Measurements from ENCODE around the gene TM9SF3.

TM9SF3 gene

DNA sequence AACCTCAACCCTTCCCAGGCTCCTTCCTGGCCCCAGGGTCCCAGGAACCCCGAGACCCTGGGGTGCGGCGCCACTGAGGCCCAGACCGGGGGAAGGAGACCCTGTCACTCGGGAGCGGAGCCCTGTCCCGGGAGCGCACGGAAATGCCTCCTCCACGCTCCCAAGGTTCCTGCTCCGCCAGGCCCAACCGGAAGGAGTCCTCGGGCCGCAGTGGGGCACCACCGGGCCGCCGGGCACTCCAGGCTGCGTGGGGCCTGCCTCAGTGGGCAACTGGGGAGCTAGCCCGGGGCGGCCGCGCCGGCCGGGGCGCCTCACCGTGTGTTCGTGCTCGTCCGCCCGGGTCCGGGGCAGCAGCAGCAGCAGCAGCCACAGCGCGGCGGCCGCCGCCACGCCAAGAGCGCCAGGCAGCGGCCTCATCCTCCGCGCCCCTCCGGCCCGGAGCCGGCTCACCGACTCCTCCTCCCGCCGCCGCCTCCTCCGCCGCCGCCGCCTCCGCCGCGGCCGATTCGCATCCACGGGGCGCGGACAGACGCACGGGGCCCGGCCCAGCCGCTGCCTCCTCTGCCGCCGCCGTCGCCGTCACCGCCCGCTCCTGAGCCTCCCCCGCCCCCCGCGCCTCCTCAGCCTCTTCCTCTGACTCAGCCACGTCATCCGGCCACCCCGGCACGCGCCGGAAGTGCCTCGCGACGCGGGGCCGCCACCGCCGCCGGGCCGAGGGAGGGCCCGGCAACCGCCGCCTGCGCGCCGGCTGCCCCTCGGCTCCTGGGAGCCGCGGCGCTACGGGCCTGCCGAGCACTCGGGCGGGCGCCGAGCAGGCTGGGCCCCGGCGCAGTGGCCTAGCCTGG, at the start of gene TM9SF3:
TM9SF3 (minus strand) TSS at position 594 of the 845 bp plus-strand sequence; CDS start at position 417, 177 bp downstream.
- peak; percentile 91 for DNase-seq

DNA sequence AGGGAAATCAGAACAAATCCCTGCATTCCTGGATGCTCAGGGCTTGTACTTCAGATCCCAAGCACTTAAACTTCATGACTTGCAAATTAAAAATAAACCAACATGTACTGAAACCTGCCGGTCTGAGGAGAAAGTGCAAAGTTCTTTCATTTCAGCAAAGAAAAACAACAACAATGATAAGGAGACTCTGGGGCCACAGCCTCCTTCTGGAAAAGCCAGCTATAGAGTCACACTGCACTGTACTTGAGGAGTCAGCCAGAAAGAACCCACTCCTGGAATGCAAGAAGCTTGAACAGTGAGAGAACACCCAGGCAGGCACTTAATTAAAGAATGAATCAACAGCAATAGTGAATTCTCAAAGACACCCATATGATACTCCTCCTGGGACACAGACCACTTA, 49.7 kb upstream of the TM9SF3 start:
- DNase-seq: no peak

DNA sequence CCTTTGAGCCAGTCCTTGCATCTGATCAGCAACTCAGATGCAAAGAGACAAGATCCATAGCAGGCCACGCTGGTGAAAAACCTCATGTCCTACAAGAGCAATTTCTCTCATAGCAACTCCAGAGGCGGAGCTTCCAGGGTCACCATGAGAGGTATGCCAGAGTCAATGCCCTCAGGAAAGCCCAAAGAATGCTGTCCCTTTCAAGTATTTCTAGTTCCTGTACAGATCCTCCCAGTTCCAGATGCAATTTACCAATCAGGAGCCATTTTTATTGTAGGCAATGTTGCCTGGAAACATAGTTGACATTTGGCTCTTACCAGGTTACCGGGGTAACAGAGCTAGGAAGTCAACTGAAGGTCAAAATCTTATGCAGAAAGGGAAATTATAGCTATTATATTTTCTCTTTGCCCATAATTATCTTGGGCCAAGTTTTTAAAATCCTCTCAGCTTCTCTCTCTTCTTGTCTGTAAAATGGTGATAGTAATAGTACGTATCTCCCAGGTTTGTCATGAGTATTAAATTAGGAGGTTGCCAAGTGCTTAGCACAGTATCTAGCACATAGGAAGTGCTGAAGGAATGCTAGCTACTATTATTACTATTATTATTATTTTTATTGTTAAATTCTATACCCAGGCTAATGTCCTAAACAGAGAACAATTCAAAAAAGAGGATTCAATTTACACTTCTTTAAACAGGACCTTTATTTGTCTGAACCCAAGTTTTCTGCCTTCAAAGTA, 46.3 kb upstream of the TM9SF3 start:
- DNase-seq: no peak

DNA sequence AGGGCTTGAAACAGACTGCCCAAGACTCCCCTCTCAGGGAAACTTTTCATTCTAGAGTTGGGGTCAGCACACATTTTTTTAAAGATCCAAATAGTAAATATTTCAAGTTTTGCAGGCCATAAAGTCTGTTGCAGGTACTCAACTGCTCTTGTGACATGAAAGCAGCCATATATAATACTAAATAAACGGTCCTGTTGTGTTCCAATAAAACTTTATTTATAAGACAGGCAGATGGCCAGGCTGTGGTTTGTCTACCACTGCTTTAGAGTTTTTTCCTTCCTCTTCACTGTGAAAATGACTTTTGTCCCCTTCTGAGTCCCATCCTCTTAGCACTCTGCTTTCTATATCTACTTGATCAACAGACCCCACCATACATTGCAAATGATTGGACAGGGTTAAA, 40.5 kb upstream of the TM9SF3 start:
- no peak for DNase-seq

DNA sequence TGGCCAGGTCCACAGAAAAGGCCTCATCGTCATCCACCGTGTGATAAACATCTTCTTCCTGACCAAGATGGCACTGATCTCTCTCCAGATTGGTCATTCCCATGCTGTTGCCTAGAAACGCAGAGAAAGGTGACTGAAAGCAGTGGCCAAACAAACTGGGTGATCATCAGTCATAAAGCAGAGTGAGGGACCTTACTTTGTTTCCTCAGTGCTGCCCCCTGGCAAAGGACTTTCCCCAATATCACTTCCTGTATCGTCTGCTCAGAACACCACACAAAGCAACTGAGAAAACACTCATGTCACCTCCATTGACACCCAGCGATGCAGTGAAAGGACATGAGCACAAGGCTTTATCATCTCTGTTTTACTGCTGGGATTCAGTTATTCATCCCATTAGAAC, 40.0 kb upstream of the TM9SF3 start:
- no peak for DNase-seq

DNA sequence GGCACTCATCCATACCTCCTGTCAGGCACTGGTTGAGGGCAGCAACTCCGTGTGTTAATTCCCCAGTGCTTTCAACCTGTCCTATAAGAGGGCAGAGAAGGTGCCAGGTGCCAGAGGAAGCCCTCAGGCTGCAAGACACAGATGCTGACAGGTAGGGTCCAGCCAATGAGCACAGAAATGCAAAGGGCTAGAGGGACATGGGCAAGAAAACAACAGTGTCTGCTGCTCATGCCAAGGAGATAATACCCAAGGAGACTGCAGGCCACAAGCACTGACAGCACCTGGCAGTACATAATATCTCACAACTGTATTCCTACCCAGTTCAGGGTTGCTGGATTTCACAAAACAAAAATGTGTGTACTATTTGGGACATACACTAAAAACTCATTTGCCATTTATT, 38.4 kb upstream of the TM9SF3 start:
- DNase-seq: no peak

DNA sequence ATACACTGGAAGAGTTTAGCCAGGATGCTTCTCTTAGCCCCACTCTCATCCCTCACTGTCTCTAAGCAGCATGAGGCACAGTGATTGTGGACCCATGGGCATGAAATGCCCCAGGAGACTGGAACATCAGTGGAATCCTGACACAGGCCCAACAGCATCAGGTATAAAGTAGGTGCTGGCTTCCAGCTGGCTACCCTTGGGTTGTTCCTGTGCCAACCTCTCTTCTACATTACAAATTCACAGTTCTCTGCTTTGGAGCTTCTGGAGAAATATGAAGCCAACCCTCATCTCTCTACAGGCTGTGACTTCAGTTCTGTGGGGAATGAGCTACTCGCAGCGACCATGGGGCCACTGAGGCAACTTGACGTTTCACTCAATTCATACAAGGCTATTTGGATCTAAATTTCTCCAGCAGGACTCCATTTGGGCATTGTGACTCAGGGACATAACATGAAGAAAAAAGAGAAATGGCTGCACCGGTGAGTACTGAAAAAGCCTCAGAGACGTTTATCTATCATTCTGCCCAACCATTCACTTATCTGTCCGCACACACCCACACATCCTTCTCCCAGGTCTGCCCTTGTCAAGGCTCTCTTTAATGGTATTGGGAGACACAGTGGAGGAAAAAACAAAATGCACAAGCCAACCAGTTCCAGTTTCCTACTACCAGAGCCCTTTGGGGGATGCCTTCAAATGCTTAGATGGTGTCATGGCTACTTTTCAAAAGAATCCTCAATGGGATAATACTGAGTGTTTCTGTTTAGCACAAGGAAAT, 35.4 kb upstream of the TM9SF3 start:
- no peak for DNase-seq

DNA sequence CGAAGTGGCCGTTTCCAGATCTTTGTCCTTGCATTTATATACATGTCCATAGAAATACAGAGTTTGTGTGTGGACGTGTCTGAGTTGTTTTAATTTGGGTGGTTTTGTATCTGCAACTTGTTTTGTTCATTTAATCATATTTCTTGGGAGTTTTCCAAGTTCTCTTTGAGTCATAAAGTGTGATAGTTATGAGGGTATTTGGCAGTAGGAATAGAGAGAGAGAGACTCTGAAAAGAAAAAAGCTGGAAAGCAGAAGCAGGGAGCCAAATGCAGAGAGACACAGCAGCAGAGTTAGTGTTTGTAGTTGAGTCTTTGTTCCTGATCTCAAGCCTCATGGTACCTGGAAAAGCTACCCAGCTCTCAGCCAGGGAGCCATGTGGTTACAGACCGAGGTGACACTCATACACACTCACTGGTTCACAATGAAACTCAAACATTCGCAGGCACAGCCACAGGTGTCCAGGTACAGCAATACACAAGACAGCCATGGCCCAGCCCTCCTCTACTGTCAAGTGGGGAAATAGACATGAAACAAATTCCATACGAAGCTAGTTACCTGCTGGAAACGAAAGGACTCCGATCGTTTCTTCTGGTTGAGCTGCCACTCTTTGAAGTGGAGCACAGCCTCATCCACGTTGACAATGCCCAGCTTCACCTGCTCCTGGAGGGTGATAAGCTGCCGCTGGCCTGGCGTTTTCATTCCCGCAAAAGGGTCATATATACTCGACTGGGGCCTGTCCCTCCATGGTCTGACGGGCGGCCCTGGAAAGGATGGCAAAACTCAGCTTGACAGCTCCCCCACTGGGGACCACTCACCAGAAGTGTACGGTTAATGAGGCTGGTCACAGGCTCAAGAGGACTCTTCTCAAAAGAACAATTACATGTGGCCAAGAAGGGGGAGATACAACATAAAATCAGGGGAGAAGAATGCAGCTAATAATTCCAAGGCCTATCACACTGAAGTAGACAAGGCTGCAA, 33.3 kb upstream of the TM9SF3 start:
- DNase-seq: no peak

DNA sequence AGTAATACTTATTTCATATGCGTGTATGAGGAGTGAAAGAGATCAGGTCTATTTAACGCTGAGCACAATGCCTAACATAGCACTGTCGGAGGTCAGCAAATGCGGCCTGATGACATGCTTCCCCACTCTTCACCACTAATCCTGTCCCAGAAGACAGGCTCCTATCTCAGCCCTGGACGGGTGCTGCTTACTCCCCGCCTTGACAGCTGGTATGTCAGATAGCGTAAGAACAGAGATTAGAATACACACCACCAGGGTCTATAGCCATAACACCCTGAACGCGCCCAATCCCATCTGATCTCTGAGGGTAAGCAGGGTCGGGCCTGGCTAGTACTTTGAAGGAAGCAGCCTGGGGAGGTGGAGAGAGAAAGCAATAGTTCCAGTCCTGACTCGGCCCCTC, 32.3 kb upstream of the TM9SF3 start:
- DNase-seq: no peak

DNA sequence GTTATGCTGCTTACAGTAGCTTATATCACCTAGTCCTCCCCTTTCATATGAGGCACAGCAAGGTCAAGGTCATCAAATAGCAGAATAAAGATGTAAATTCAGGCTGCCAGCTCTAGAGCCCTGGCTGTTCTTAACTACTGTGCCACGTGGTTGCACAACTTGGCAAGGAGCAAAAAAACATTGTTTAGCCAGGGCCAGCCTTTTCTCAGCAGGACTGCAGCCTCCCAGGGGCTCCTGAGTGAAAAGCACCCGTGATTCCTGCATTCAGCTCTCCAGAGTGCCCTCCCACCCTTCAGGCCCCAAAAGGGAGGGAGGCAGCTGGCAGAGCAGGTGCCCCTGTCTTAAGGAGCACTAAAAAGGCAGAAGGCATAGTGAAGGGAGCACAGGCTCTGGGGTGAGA, 31.8 kb upstream of the TM9SF3 start:
- no peak for DNase-seq

DNA sequence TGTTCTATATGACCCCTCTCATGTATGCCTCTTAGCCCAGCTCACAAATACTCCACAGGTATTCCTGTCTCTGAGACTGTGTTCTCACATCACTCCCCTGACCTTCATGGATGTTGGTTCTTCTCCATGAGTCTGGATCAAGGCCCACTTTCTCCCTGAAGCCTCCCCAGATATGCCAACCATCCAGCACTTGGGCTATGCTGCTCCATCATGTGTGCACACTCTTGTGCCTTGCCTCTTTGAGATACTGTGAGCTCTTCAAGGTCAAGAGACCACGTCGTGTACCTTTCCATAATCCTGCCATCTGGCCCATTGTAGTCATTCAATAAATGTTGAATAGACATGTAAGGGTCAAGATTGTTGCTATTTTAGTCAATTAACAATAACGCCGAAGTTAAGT, 30.1 kb upstream of the TM9SF3 start:
- no peak for DNase-seq

DNA sequence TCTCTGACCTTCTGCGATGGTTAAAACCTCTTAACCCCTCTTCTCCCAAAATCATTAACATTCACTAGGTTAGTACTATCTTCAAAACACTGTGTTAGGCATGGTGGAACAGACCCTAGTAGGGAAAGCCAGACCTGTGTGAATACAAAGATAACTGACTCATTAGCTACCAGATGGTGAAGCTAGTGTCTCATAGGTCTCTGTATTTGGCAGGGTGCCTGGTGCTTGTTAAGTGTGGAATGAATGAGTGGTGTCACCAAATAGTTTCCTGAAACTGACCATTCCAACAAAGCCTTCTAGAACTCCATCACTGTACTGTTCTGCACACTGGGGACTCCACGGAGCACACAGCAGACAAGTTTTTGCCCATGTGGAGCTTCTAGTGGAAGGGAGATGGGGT, 27.7 kb upstream of the TM9SF3 start:
- no peak for DNase-seq

DNA sequence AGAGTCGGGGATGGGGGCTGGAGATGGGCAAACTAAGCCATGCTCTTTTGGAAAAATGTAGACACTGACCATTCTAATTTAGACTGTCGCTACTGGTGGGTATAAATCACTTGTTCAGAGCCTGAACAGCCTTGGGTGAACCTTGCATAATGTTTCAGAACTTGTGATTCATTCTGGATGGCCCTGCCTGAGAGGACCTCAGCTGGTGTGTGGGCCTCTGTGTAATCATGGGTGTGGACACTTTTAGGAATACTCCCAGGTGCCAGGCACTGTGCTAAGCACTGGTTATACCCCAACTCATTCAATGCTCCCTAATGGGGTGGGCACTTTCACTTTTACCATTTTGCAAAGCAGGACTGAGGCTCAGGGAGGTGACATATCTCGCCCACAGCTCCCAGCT, 26.8 kb upstream of the TM9SF3 start:
- DNase-seq: no peak

DNA sequence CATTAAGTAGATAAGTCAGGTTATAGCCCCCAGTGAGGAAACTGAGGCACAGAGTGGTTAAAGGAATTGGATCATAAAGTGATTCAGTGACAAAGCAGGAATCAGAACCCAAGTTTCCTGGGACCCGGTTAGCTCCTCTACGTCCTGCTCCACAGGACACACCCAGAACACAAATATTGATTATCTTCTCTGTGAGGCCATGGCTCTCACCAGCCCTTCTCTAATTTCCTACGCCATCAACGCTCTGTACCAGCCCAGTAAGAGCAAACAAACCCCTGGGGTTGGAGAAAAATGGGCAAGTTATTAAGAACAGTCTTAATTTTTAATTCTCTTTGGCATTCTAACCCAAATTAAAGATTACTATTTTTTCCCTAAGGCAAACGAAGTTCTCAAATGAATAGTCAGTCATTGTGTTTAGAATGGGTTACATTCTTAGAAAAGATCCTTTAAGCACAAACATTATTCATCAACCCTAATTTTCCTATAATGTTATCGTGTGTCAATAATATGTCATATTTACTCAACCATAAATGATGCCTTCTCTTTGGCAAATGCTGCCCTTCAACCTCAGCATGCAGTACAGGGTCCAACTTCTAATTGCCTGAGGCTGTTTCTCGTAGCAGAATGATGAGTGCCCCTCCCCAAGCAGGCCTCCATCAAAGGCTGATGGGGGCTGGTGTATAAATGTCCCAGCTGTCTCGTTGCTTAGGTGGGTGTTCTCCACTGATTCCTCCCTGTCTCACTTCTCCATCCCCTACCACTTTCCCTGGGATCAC, 25.4 kb upstream of the TM9SF3 start:
- no peak for DNase-seq

DNA sequence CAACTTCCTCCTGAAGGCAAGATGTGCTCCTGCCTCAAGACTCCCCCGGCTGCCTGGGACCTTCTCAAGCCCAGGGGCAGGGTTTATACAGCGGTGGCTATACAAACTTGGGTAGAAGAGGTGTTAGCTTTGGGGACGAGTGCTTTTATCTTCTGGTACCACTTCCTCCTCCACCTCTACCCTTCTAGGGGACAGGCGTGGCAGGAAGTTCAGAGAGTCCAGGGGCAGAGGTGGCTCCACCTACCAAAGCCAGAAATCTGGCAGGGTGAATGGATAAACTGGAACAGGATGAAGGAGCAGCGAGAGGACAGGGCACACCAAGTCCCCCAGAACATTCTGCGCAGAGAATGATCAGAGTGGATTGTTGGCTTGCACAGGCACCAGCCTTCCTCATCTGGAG, 24.0 kb upstream of the TM9SF3 start:
- DNase-seq: no peak

DNA sequence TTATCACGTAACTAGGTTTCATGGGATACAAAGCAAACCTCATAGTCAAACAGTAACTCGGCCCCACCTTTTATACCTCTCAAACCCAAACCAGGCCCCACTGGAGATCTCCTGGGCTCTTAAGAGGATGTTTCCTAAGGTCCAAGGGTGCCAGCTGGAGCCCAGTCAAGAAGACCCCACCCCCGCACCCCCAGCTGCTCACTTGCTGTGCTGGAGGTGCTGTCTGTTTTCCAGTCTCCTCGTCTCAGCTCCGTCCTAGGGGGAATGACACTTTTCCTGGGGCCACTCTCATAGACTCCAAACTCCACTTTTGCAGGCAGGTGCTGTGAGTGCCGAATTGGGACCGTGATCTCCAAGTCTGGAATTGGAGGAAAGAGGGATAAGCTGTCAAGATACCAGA, 22.7 kb upstream of the TM9SF3 start:
- no peak for DNase-seq

DNA sequence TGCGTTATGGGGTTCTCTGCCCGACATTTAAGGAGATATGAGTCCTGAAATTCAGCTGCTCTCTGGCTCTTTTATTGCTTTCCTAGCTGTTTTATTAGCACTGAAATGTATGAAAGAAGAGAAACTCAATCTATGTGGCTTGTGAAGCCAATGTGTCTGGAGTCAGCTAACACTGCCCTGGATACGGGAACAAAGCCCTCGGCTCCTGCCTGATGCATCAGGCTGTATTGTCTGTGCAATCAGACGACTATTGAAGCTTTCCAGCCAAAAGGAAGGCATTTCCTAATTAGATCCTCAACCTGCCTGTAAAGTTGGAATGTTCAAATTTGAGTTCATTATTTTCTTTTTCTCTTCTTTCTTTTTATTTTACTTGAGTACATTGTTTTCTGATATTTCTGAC, 22.0 kb upstream of the TM9SF3 start:
- no peak for DNase-seq

DNA sequence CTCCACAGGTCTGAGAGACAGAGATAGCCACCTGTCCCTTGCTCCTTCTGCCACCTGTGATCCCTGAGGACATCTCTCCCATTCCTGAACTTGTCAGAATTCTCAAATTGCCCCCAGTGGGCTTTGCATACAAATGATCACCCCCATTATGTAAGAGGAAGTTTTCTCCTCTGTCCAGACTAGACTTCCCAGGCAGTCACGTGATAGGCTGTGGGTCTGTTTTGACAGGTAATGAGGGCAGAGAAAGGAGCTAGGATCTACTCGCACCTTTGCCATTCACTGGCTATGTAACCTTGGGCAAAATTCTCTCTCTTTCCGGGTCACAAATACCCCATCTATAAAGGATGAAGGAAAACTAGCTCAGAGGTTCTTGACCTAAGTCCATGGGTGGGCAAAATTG, 21.4 kb upstream of the TM9SF3 start:
- DNase-seq: no peak

DNA sequence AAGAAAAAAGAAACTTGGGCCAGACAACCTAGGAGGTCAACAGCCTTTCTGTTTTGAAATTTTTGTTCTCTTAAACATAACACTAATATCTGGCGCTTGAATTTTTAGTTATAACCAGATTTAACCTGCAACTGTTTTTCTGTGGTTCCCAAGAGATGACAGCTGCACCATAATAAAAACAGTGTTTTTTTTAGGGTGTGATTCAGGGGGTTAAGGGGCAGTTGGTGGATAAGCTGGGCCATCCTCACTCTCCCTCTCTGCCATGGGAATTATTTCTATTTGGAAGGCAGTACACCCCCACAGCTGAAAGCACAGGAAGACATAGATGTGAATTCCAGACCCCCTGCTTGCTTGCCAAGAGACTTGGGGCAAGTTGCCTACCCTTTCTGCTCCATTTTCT, 20.1 kb upstream of the TM9SF3 start:
- DNase-seq: no peak

DNA sequence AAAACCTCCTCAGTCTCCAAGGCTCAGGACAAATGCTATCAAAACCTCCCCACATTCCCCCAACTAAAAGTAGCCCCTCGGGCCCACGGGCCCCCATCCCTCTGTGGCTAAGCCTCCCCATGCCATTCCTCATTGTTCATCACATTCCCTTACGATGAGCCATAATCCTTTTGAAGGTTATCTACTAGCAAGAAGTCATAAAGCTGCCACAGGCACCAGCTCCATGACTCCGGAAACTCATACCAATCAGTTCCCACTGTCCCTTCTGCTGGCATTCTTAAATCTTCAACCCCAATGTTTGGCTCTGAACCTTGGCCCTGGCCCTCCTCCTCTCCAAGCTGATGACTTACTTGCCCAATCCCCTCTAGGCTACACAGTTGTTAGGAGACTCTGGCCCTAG, 19.4 kb upstream of the TM9SF3 start:
- DNase-seq: no peak

DNA sequence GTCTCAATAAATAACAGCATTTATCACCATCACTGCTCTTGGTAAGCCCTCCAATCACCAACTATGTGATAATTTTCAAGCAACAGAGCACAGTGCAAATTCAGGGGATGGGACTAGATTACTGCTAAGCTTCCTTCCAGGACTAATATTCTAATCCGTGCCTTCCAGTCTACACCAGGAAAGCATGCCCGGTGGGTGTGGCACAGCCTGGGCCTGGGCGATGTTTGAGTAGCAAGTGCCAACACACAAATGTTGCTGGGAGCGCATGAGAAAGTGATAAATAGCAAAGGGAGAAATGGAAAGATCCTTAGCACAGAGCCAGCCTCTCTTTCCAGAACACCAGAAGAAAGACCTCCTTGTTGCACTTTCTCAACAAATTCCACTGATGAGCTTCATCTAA, 13.5 kb upstream of the TM9SF3 start:
- DNase-seq: no peak

DNA sequence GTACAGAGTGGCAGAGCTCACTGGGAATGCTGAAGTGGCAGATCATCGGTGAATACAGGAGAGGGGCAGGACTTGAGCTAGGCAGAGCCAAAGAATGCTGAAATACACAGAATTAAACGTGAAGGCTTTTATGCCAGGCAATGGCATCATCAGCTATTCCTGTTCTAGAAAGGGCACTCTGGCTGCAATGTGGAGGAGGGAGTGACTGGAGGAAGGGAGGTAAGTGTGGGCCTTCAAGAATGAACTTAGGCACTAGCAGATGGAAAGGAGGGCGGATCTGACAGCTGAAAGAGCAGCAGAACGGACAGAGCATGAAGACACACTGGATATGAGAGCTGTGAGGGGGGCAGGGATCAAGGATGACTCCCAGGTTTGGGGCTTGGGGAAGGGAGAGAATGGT, 12.0 kb upstream of the TM9SF3 start:
- no peak for DNase-seq
